Measurements from ENCODE around the gene ANGPT4. TPM values are rescaled to one million over a fixed set of nuclear protein-coding genes. Genes with fewer than 3 reads are reported as not detected.

Gene ANGPT4
- polyA plus RNA-seq, 3 donors, result 0.07 to 0.14 TPM; not detected in 1

GRCh38 chr20:879626-880025, 36.5 kb downstream of the ANGPT4 start:
- no peaks in the 10 kb centered on the region for H4K20me1 ChIP-seq (ENCODE audit: insufficient read depth, low read length)
- TF ChIP-seq CTCF (IDR thresholded peaks at IDR 0.05), result no peak
- no peak overlapping the region for H3K27ac Mint-ChIP-seq
- H3K27me3 ChIP-seq (ENCODE audit: control insufficient read depth in 2 of 2, insufficient read depth in 2 of 2, low read length in 2 of 2), result peaks cover 0 to 13% of the 10 kb centered on the region in 2 donors
- H3K36me3 ChIP-seq (replicated peaks in 1 of 2; ENCODE audit: control insufficient read depth in 1 of 2, insufficient read depth in 2 of 2, low read length in 2 of 2), result no peaks in the 10 kb centered on the region
- no peaks in the 10 kb centered on the region for H3K36me3 Mint-ChIP-seq
- no peak overlapping the region for H3K27ac ChIP-seq (ENCODE audit: low read depth in 1 of 2, low read length in 2 of 2)
- H3K9me3 Mint-ChIP-seq, result peaks cover 0 to 5% (median 0%) of the 10 kb centered on the region in 7 donors
- no peak for DNase-seq
- H3K4me1 ChIP-seq (ENCODE audit: control insufficient read depth in 1 of 2, insufficient read depth in 2 of 2, low read length in 2 of 2), result peaks cover 19 to 21% of the 10 kb centered on the region in 2 donors
- intact Hi-C loops (cut with micrococcal nuclease), result loop anchor here (5.0 to 10.0 kb wide), 4 partner anchors 32 to 75 kb away; no protein-coding TSS in a partner anchor
- H3K79me2 ChIP-seq (ENCODE audit: insufficient read depth, low read length), result no peaks in the 10 kb centered on the region
- no peak overlapping the region for H2AFZ ChIP-seq (ENCODE audit: insufficient read depth, low read depth, low read length, poor library complexity, severe bottlenecking)
- no peaks in the 10 kb centered on the region for H3K9me3 ChIP-seq (replicated peaks in 1 of 2; ENCODE audit: control insufficient read depth in 1 of 2, insufficient read depth in 1 of 2, low read length in 2 of 2)
- no peak overlapping the region for H3K4me3 ChIP-seq (replicated peaks in 1 of 3; ENCODE audit: low read depth in 2 of 3, low read length in 3 of 3)
- no peak overlapping the region for H3K9ac ChIP-seq (ENCODE audit: insufficient read depth, low read length, poor library complexity, severe bottlenecking)
- H3K4me3 Mint-ChIP-seq, result no peak overlapping the region
- H3K4me2 ChIP-seq (replicated peaks; ENCODE audit: extremely low read depth, low read length, poor library complexity, severe bottlenecking), result no peak overlapping the region
- peaks cover 24% of the 10 kb centered on the region for H3K4me1 Mint-ChIP-seq
- peaks cover 12 to 23% (median 15%) of the 10 kb centered on the region in 3 donors for H3K27me3 Mint-ChIP-seq (ENCODE audit: low read depth in 3 of 3)
- WGBS (ENCODE audit: insufficient coverage), result 87% methylated on average over 4 of the region's 4 CpGs

GRCh38 chr20:878511-879307, 37.4 kb downstream of the ANGPT4 start:
- H3K4me1 ChIP-seq (ENCODE audit: control insufficient read depth in 1 of 2, insufficient read depth in 2 of 2, low read length in 2 of 2), result peaks cover 19% of the 10 kb centered on the region in 2 donors
- TF ChIP-seq CTCF (IDR thresholded peaks at IDR 0.05), result no peak
- H3K9ac ChIP-seq (ENCODE audit: insufficient read depth, low read length, poor library complexity, severe bottlenecking), result no peak overlapping the region
- H3K4me1 Mint-ChIP-seq, result peaks cover 20% of the 10 kb centered on the region
- H3K27me3 ChIP-seq (ENCODE audit: control insufficient read depth in 2 of 2, insufficient read depth in 2 of 2, low read length in 2 of 2), result peaks cover 0 to 4% of the 10 kb centered on the region in 2 donors
- no peak overlapping the region for H3K27ac Mint-ChIP-seq
- WGBS (ENCODE audit: insufficient coverage), result no CpG with 5 or more reads among the region's 9 CpGs
- no peak overlapping the region for H2AFZ ChIP-seq (ENCODE audit: insufficient read depth, low read depth, low read length, poor library complexity, severe bottlenecking)
- intact Hi-C loops (cut with micrococcal nuclease), result no loop called here
- H3K9me3 ChIP-seq (replicated peaks in 1 of 2; ENCODE audit: control insufficient read depth in 1 of 2, insufficient read depth in 1 of 2, low read length in 2 of 2), result no peaks in the 10 kb centered on the region
- no peak overlapping the region for H3K4me3 Mint-ChIP-seq
- H3K79me2 ChIP-seq (ENCODE audit: insufficient read depth, low read length), result no peaks in the 10 kb centered on the region
- H3K4me3 ChIP-seq (replicated peaks in 1 of 3; ENCODE audit: low read depth in 2 of 3, low read length in 3 of 3), result no peak overlapping the region
- H3K27ac ChIP-seq (ENCODE audit: low read depth in 1 of 2, low read length in 2 of 2), result no peak overlapping the region
- no peaks in the 10 kb centered on the region for H3K36me3 Mint-ChIP-seq
- H3K4me2 ChIP-seq (replicated peaks; ENCODE audit: extremely low read depth, low read length, poor library complexity, severe bottlenecking), result no peak overlapping the region
- no peaks in the 10 kb centered on the region for H3K36me3 ChIP-seq (replicated peaks in 1 of 2; ENCODE audit: control insufficient read depth in 1 of 2, insufficient read depth in 2 of 2, low read length in 2 of 2)
- H3K27me3 Mint-ChIP-seq (ENCODE audit: low read depth in 3 of 3), result peaks cover 5 to 14% (median 7%) of the 10 kb centered on the region in 3 donors
- H3K9me3 Mint-ChIP-seq, result peaks cover 0 to 3% (median 0%) of the 10 kb centered on the region in 7 donors
- DNase-seq, result no peak
- no peaks in the 10 kb centered on the region for H4K20me1 ChIP-seq (ENCODE audit: insufficient read depth, low read length)
